HG02840 (cell line): Measurements from ENCODE around the gene GRK6.
"Not testable (repeated sequence)": the region's sequence is repeated elsewhere in the genome, so short reads cannot be mapped to it uniquely, and the experiment has no call there.

Experiments used
- ATAC-seq: cut with Tn5 transposase; IDR thresholded peaks from one replicate; pipeline ENCODE4 v1.9.1; 2021; ENCODE audit warnings: mild to moderate bottlenecking, moderate library complexity, moderate number of reproducible peaks; ENCODE audit not compliant: unreplicated experiment, low FRiP score

GRK6 gene

DNA sequence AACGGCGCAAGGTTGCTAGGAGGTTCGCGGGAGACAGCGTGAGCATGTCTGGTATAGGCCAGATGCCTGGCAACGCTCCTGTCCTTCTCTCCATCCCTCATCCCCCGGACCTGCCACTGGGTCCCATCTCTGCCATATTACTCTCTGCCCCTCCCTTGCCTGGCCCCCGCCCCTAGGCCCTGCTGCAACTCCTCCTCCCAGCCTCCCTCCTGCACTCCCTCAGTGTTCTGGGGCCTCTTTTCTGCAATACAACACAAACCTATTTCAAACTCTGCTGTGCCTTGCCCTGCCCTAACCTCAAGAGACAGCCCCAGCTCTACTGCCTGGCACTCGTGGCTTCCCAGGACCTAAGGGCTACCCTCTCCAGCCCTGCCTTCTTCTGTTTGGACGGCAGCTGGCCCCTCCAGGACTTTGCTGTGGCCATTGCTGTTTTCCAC lies 55.9 kb downstream of the GRK6 start:
- no peak for ATAC-seq

DNA sequence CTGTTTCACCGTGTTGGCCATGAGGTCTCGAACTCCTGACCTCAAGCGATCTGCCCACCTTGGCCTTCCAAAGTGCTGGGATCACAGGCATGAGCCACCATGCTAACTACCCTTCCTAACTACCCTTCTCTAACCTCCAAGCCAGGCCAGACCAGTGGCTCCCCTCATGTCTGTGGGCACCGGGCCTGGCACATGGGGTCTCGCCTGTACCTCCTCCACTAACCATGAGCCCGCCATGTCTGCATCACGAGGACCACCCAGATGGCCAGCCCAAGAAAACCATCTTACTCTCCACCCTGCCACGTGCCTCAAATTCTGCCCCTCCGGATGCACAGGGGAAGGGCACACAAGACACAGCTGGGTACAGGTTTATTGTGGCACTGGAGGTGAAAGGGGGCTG lies 56.6 kb downstream of the GRK6 start:
- ATAC-seq, result no peak

DNA sequence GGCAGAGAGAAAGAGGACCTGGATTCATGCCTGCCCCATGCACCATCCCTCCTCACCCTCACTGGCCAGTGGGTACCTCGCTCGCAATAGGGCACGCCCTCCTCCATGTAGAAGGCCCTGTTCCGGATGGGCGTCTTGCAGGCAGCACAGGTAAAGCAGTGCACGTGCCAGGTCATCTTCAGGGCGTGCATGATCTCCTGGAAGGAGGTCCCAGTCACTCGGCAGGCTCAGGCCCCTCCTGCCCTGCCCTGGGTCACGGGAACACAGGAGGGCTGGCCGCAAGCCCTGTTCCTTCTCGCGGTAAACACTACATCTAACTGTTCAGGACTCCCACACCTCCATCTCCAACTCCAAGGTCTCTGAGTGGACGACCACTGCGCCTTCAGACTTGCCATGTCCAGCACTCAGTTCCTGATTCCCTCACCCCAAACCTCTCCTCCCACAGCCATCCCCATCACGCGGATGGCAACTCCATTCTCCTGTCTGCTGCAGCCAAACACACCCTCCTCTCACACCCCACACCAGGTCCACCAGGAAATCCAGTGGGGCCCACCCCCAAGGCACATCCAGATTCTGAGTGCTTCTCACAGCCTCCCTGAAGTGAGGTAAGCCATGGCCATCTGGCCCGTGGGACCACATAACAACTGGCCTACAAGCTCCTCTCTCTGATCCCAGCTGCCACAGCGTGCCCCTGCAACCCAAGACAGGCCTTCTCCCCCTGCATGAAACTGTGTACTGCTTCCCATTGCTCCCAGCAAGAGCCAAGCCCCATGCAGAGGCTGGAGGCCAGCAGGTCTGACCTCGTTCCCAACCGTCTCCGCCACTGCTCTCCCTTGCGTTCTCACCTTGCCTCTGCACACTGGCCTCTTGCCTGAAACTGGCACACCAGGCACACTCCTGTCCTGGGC lies 57.8 kb downstream of the GRK6 start:
- no peak for ATAC-seq

- no peak for ATAC-seq
These were observed 58.5 kb downstream of the GRK6 start for GRCh38 chr5:177484902-177485549.

GRCh38 chr5:177485753-177486152 lies 59.3 kb downstream of the GRK6 start:
- ATAC-seq, result not testable (repeated sequence)

DNA sequence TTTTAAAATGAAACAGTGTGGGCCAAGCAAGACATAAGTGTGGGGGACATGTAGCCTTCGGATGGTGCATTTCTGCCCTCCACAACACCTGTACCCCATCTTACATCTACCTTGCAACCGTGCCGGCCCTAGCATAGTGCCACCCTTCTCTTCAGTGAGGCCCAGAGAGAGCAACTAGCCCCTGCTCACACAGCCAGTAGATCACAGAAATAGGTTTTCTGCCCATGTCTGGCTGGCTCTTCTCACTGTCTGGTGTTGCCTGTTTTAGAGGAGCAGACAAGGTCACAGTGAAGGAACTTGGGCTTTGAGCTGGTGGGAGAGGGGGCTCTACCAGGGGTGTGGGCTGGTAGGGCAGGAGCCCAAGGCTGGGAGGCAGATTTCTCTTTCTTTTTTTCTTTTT lies 59.8 kb downstream of the GRK6 start:
- ATAC-seq, result no peak

DNA sequence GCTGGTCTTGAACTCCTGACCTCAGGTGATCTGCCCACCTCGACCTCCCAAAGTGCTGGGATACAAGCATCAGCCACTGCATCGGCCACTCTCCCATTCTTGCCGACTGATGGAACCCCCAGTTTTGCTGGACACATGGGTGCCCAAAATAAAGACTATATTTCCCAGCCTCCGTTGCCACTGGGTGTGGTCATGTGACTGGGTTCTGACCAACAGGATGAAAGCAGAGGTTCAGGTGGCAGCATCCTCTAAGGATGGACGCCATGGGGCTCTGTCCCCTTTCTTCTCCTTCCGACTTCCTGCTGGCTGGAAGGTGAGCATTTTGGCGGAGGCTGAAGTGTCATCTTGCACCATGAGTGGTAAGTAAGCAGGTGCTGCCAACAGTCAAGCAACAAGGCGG lies 60.7 kb downstream of the GRK6 start:
- ATAC-seq, result no peak

- ATAC-seq, result no peak
These were observed 61.5 kb downstream of the GRK6 start for GRCh38 chr5:177487975-177488374.

DNA sequence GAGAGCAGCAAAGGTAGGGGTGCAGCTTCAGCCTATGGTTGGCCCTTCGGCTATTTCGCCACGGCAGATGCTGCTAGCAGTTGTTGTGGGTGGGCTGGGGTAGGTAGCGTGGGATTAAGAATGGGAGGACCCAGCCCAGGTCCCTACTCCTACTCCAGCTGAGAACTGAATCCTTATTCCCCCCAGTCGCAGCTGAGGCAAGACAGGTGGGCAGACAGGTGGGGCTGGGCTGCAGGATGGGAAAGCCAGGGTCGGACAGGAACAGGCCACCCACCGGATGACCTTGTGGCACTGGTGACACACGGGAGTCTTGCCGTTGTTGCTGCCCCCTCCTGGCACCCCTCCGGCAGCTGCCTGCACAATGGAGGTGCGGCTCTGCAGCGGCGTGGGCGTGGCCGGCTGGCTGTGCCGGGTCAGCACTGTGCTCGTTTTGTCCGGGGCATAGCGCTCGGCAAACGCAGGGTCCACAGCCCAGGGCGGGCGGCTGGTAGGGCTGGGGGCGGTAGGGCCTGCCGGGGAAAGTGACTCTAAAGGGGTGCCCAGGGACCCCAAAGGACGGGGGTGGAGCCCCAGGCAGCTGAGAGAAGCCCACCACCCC lies 62.7 kb downstream of the GRK6 start:
- no peak for ATAC-seq

GRCh38 chr5:177490311-177490991 lies 64.0 kb downstream of the GRK6 start:
- ATAC-seq, result no peak

DNA sequence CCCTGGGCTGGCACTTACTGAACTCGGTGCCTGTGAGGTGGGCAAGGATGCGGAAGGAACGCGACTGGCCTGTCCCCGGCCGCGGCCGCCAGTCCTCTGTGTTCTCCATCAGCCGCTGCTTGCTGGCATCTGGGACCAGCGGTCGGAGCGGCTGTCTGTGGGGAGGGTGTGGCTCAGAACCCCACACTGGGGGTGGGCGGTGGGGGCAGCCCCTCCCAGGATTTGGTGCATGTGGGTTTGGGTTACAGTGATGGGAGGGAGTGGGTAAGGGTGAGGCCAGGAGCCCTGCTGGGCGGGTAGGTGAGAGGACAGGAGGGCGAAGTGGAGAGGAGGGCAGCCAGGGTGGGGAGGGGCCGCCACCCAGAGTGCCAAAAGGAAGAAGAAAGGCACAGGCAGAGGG lies 64.5 kb downstream of the GRK6 start:
- no peak for ATAC-seq

GRCh38 chr5:177491429-177491945 lies 65.0 kb downstream of the GRK6 start:
- no peak for ATAC-seq

DNA sequence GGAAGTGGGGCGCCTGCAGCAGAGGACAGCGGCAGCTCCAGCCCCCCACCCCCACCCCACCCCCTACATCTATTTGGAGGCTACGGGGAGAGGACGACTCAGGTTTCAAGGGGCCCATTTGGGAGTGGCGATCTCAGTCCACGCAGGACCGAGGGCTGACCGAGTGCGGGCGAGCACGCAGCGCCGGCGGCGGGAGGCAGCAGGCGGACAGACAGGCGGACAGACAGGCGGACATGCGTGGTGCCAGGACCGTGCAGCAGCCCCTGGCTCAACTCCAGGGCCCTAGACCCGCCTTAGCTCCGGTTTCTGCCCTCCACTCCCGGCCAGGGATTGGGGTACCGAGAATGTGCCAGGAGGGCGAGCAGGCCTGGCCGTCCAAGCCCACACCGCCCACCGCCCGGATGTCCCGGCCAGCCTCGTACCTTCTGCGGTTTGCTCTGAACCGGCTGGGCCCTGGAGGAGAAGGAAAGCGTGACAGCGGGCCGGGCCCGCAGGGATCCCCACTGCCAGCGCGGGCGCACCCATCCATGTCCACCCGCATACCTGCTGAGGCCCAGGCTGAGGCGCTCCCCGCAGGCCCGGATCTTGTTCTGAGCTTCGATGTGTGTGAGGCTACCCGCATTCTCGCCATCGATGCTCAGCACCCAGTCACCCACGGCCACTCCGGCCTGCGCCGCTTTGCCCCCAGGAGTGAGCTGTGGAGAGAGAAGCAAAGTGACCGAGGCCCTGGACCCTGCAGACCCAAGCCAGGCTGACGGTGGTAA lies 65.7 kb downstream of the GRK6 start:
- no peak for ATAC-seq
